NT2/D1 (cell line): ENCODE data around the gene DZIP1L.

Experiments used
- SUZ12 ChIP-seq: IDR thresholded peaks from 2 replicates; pipeline ENCODE4 v1.6.1; 2011; ENCODE audit not compliant: insufficient read length, insufficient read depth; ENCODE audit errors: extremely low read depth
- YY1 ChIP-seq: IDR thresholded peaks from 2 replicates; pipeline ENCODE4 v1.6.1; 2011; ENCODE audit not compliant: insufficient read length, insufficient read depth
- ZNF274 ChIP-seq: IDR thresholded peaks from 2 replicates; pipeline ENCODE4 v1.6.1; 2011; ENCODE audit warnings: mild to moderate bottlenecking, low read depth, low read length

- no peak for TF ChIP-seq YY1
- no peak for TF ChIP-seq SUZ12
- TF ChIP-seq ZNF274: no peak
Observed at GRCh38 chr3:138127636-138128365, 12.4 kb upstream of the DZIP1L start.
